GM12878 (cell line): Measurements from ENCODE around the gene SPATA45. TPM values are rescaled to one million over a fixed set of nuclear protein-coding genes. Genes with fewer than 3 reads are reported as not detected.

Experiments
- ATAC-seq: fragments of 200-7000 bp; cut with Tn5 transposase; 3 replicates; pipeline ENCODE4 v1.9.1; 2020; ENCODE audit warnings: mild to moderate bottlenecking, moderate library complexity
- BruUV-seq: library from RNA; stranded (reverse); fragments of 400-500 nt; replicated peaks from 2 replicates; lab custom pipeline; 2021; lab: Mats Ljungman, UMichigan
- CTCF ChIA-PET: fragments of 300-600 bp; sonication (Branson Sonifier 250); formaldehyde crosslinking; extraction: SDS; loops from one replicate; lab custom pipeline; 2021; ENCODE audit warnings: inconsistent platforms; lab: Yijun Ruan, JAX
- POLR2A ChIA-PET: fragments of 350-600 bp; formaldehyde crosslinking; extraction: SDS; loops from one replicate; lab custom pipeline; 2021; ENCODE audit warnings: inconsistent platforms; lab: Charles Lee
- RAD21 ChIA-PET: fragments of 300-600 bp; sonication (Branson Sonifier 250); formaldehyde crosslinking; loops from one replicate; lab custom pipeline; 2023; ENCODE audit warnings: antibody characterized with exemption; ENCODE audit not compliant: unreplicated experiment; lab: Charles Lee
- SMC1A ChIA-PET: fragments of 300-600 bp; sonication (Branson Sonifier 250); formaldehyde crosslinking; loops from one replicate; lab custom pipeline; 2023; ENCODE audit not compliant: unreplicated experiment, uncharacterized antibody; lab: Charles Lee
- DNase-seq: peaks from one replicate; pipeline ENCODE4 v3.0.0-alpha.2; 2011; ENCODE audit warnings: low read depth, low spot score
- FAIRE-seq: peaks from 3 replicates; lab custom pipeline; 2011; peaks lifted over from hg19 to GRCh38; lab: Jason Lieb, UNC
- H2AFZ ChIP-seq: 2 replicates; pipeline ENCODE4 v1.6.0; 2011; ENCODE audit warnings: low read depth, low read length, control low read depth; ENCODE audit not compliant: control insufficient read depth
- H3K27ac ChIP-seq: 2 replicates; pipeline ENCODE4 v1.5.1; 2011; ENCODE audit warnings: control low read depth; ENCODE audit not compliant: control insufficient read depth, insufficient read depth
- H3K27me3 ChIP-seq, 2 experiments: replicated peaks in 1 of 2; 2 replicates each; pipeline versions ENCODE4 v1.6.0 to v1.6.1; 2011; ENCODE audit warnings: low read length in 1 of 2; ENCODE audit not compliant: control insufficient read depth in 2 of 2, insufficient read depth in 2 of 2
- H3K36me3 ChIP-seq, 2 experiments: 2 replicates each; pipeline ENCODE4 v1.5.1; 2011; ENCODE audit warnings: low read length in 1 of 2; ENCODE audit not compliant: control insufficient read depth in 2 of 2, insufficient read depth in 2 of 2
- H3K4me1 ChIP-seq: 2 replicates; pipeline ENCODE4 v1.6.1; 2011; ENCODE audit warnings: mild to moderate bottlenecking, low read length, moderate library complexity, mixed read lengths; ENCODE audit not compliant: control insufficient read depth, insufficient read depth
- H3K4me2 ChIP-seq: 2 replicates; pipeline ENCODE4 v1.6.0; 2011; ENCODE audit warnings: control low read depth; ENCODE audit not compliant: control insufficient read depth, insufficient read depth
- H3K4me3 ChIP-seq: fragments of 200-600 bp; sonication (generic); 2 replicates; pipeline ENCODE4 v1.5.1; 2016
- H3K79me2 ChIP-seq: 2 replicates; pipeline ENCODE4 v1.6.0; 2011; ENCODE audit warnings: low read length; ENCODE audit not compliant: control insufficient read depth, insufficient read depth
- H3K9ac ChIP-seq: 2 replicates; pipeline ENCODE4 v1.8.0; 2011; ENCODE audit warnings: low read length, control low read depth, mixed read lengths; ENCODE audit not compliant: control insufficient read depth, insufficient read depth
- H3K9me3 ChIP-seq: replicated peaks from 3 replicates; pipeline ENCODE4 v1.5.1; 2011; ENCODE audit warnings: mild to moderate bottlenecking, low read length; ENCODE audit not compliant: control insufficient read depth, insufficient read depth
- H4K20me1 ChIP-seq: 2 replicates; pipeline ENCODE4 v1.6.0; 2011; ENCODE audit not compliant: control insufficient read depth, insufficient read depth
- BACH1 ChIP-seq: fragments of 450-650 bp; IDR thresholded peaks from 2 replicates; pipeline ENCODE4 v1.6.1; 2017; ENCODE audit warnings: mild to moderate bottlenecking, borderline replicate concordance
- BCL11A ChIP-seq: IDR thresholded peaks from 2 replicates; pipeline ENCODE4 v1.6.1; 2011; ENCODE audit warnings: low read depth, low read length
- CBFB ChIP-seq: IDR thresholded peaks from 2 replicates; pipeline ENCODE4 v1.6.1; 2016; ENCODE audit warnings: antibody characterized with exemption, low read depth
- CHD1 ChIP-seq: IDR thresholded peaks from 2 replicates; pipeline ENCODE4 v1.6.1; 2012; ENCODE audit warnings: low read depth, low read length, improper control_type of control experiment
- DPF2 ChIP-seq: fragments of 450-650 bp; IDR thresholded peaks from 2 replicates; pipeline ENCODE4 v1.6.1; 2017; ENCODE audit warnings: mild to moderate bottlenecking
- E4F1 ChIP-seq: fragments of 450-650 bp; IDR thresholded peaks from 2 replicates; pipeline ENCODE4 v1.6.1; 2018; ENCODE audit warnings: borderline replicate concordance, mild to moderate bottlenecking; ENCODE audit not compliant: partially characterized antibody
- FOS ChIP-seq: IDR thresholded peaks from 3 replicates; pipeline ENCODE4 v1.6.1; 2011; ENCODE audit warnings: borderline replicate concordance; ENCODE audit not compliant: insufficient read length; ENCODE audit errors: extremely low read depth
- IKZF2 ChIP-seq, 2 experiments: fragments of 450-650 bp; IDR thresholded peaks; 2 replicates each; pipeline ENCODE4 v1.6.1; 2017; ENCODE audit warnings: mild to moderate bottlenecking in 2 of 2, moderate library complexity in 2 of 2
- RAD21 ChIP-seq: IDR thresholded peaks from 2 replicates; pipeline ENCODE4 v1.6.1; 2011; ENCODE audit warnings: mild to moderate bottlenecking, low read depth, low read length, moderate library complexity; ENCODE audit not compliant: insufficient read depth
- RFX5 ChIP-seq: IDR thresholded peaks from 2 replicates; pipeline ENCODE4 v1.6.1; 2011; ENCODE audit warnings: low read depth, low read length, improper control_type of control experiment
- RUNX3 ChIP-seq: IDR thresholded peaks from 2 replicates; pipeline ENCODE4 v1.6.1; 2012; ENCODE audit warnings: low read length, inconsistent platforms
- SIX5 ChIP-seq: IDR thresholded peaks from 2 replicates; pipeline ENCODE4 v1.6.1; 2011; ENCODE audit warnings: mild to moderate bottlenecking, low read depth, low read length, moderate library complexity; ENCODE audit not compliant: severe bottlenecking
- SMAD1 ChIP-seq: fragments of 450-650 bp; IDR thresholded peaks from 2 replicates; pipeline ENCODE4 v1.6.1; 2018; ENCODE audit warnings: mild to moderate bottlenecking, low read depth; ENCODE audit not compliant: partially characterized antibody
- ZNF384 ChIP-seq: IDR thresholded peaks from 2 replicates; pipeline ENCODE4 v1.6.1; 2012; ENCODE audit warnings: low read depth, mild to moderate bottlenecking, low read length, improper control_type of control experiment, borderline replicate concordance
- WGBS: methylation state at CpG from one replicate; pipeline ENCODE4 v1.1.6; 2016; ENCODE audit warnings: low lambda C conversion rate; ENCODE audit not compliant: insufficient replicate concordance, insufficient coverage; ENCODE audit errors: missing lambda C conversion rate; 5-methylcytosine and 5-hydroxymethylcytosine counted together
- in situ Hi-C: fragments of 300-500 bp; cut with MboI; formaldehyde crosslinking; loops from 9 replicates; pipeline ENCODE4 v1.14.3; 2018; ENCODE audit warnings: mixed read lengths
- intact Hi-C: fragments of 100-400 bp; cut with micrococcal nuclease; formaldehyde crosslinking; loops from one replicate; pipeline ENCODE4 v1.14.2; 2022; ENCODE audit not compliant: unreplicated experiment
- polyA plus RNA-seq, 11 experiments: library from polyadenylated mRNA; depleted of rRNA in 4 of 11; unstranded in 6 of 11; stranded (reverse) in 5 of 11; fragments of >200 nt; fragmentation: Nextera tagmentation in 4 of 11; fragmentation: Illumina TruSeq in 1 of 11; extraction: Ambion mirVana in 4 of 11; extraction: Trizol in 1 of 11; gene quantifications; 1 replicate in 1 of 11; 2 replicates in 10 of 11; pipeline versions ENCODE4 v1.2.1 to v1.2.3, GENCODE V29; 2011 to 2016; ENCODE audit warnings: inconsistent platforms in 2 of 11, missing spikeins in 2 of 11, low read depth in 1 of 11
- total RNA-seq, 4 experiments: library from RNA; depleted of rRNA in 3 of 4; stranded (reverse); fragments of >200 nt in 3 of 4; fragmentation: Illumina TruSeq in 1 of 4; extraction: Trizol in 1 of 4; gene quantifications; 2 replicates each; pipeline versions ENCODE4 v1.2.1 to v1.2.3, GENCODE V29; 2013 to 2021
- TF ChIP-seq, protein P1 (sequence below): fragments of 450-650 bp; formaldehyde crosslinking; IDR thresholded peaks from 2 replicates; pipeline ENCODE4 v1.4.0; 2022; ENCODE audit warnings: mild to moderate bottlenecking, moderate library complexity
- TF ChIP-seq, protein P2 (sequence below): fragments of 450-650 bp; conservative IDR thresholded peaks from 2 replicates; pipeline ENCODE4 v1.6.1; 2017; ENCODE audit warnings: mild to moderate bottlenecking, moderate library complexity

The SPATA45 gene
- total and polyA plus RNA-seq, 10 of the 15 experiments (the other 5 are each of a cell fraction or from before 2014, with no cell fraction given), result 0.22 to 0.37 (median 0.31) TPM; not detected in 7

GRCh38 chr1:212785871-212786270 lies 61.6 kb downstream of the SPATA45 start:
- Histone ChIP-seq H3K4me1 (peaks cover 8% of the 10 kb centered on the region; the same call in 1 of the 2 replicates), H3K79me2 (peaks cover 16% of the 10 kb centered on the region), H2AFZ (no peak overlapping the region), H3K4me2 (no peak overlapping the region), H3K27ac (no peak overlapping the region), H3K36me3 (peaks cover 2 to 4% of the 10 kb centered on the region in 2 experiments; a peak in 2 of 4 replicates), H3K4me3 (no peak overlapping the region), H3K27me3 (no peaks in the 10 kb centered on the region), H3K9me3 (no peaks in the 10 kb centered on the region), H4K20me1 (no peaks in the 10 kb centered on the region), H3K9ac (no peak overlapping the region)
- BruUV-seq, result no TSS peak
- ChIA-PET POLR2A (interaction anchor here (0.6 to 1.5 kb wide), 5 partner anchors 9 to 171 kb away, joined by 3 to 4 read pairs (median 3); partner anchors contain the start of gene FLVCR1), RAD21 (interaction anchor here (1.1 to 3.4 kb wide), 10 partner anchors 9 to 330 kb away, joined by 3 to 21 read pairs (median 4); no protein-coding TSS in a partner anchor), CTCF (interaction anchor here (0.6 to 7.4 kb wide), 17 partner anchors 10 to 329 kb away, joined by 3 to 103 read pairs (median 5); no protein-coding TSS in a partner anchor), SMC1A (interaction anchor here (0.8 to 6.3 kb wide), 12 partner anchors 8 to 307 kb away, joined by 3 to 63 read pairs (median 7); no protein-coding TSS in a partner anchor)
- DNase-seq (no peak), FAIRE-seq (no peak), ATAC-seq (no peak)
- in situ Hi-C loops, result no loop called here
- WGBS, result 100% methylated on average over 1 of the region's 1 CpG
- intact Hi-C loops, result no loop called here
- TF ChIP-seq IKZF2 (IDR thresholded peaks at IDR 0.05), result no peak
- no peak for TF ChIP-seq DPF2
- TF ChIP-seq, protein P1, sequence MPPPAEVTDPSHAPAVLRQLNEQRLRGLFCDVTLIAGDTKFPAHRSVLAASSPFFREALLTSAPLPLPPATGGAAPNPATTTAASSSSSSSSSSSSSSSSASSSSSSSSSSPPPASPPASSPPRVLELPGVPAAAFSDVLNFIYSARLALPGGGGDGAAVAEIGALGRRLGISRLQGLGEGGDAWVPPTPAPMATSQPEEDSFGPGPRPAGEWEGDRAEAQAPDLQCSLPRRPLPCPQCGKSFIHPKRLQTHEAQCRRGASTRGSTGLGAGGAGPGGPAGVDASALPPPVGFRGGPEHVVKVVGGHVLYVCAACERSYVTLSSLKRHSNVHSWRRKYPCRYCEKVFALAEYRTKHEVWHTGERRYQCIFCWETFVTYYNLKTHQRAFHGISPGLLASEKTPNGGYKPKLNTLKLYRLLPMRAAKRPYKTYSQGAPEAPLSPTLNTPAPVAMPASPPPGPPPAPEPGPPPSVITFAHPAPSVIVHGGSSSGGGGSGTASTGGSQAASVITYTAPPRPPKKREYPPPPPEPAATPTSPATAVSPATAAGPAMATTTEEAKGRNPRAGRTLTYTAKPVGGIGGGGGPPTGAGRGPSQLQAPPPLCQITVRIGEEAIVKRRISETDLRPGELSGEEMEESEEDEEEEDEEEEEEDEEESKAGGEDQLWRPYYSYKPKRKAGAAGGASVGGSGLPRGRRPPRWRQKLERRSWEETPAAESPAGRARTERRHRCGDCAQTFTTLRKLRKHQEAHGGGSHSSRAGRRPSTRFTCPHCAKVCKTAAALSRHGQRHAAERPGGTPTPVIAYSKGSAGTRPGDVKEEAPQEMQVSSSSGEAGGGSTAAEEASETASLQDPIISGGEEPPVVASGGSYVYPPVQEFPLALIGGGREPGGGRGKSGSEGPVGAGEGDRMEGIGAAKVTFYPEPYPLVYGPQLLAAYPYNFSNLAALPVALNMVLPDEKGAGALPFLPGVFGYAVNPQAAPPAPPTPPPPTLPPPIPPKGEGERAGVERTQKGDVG (CRISPR knock-in tag), result no peak
- TF ChIP-seq E4F1, result no peak
- no peak for TF ChIP-seq RUNX3
- no peak for TF ChIP-seq CBFB
- no peak for TF ChIP-seq ZNF384
- TF ChIP-seq, protein P2, sequence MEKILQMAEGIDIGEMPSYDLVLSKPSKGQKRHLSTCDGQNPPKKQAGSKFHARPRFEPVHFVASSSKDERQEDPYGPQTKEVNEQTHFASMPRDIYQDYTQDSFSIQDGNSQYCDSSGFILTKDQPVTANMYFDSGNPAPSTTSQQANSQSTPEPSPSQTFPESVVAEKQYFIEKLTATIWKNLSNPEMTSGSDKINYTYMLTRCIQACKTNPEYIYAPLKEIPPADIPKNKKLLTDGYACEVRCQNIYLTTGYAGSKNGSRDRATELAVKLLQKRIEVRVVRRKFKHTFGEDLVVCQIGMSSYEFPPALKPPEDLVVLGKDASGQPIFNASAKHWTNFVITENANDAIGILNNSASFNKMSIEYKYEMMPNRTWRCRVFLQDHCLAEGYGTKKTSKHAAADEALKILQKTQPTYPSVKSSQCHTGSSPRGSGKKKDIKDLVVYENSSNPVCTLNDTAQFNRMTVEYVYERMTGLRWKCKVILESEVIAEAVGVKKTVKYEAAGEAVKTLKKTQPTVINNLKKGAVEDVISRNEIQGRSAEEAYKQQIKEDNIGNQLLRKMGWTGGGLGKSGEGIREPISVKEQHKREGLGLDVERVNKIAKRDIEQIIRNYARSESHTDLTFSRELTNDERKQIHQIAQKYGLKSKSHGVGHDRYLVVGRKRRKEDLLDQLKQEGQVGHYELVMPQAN, result no peak
- TF ChIP-seq SIX5, result no peak
- TF ChIP-seq BCL11A, result no peak
- TF ChIP-seq BACH1, result no peak
- TF ChIP-seq RAD21, result no peak
- TF ChIP-seq FOS, result no peak
- TF ChIP-seq CHD1, result no peak
- no peak for TF ChIP-seq RFX5
- no peak for TF ChIP-seq SMAD1
